Stromal cell of bone marrow (primary cell): ENCODE data around the gene LRG1.
"Not testable (repeated sequence)": the region's sequence is repeated elsewhere in the genome, so short reads cannot be mapped to it uniquely, and the experiment has no call there.

Source experiments
- DNase-seq: peaks from one replicate; pipeline ENCODE4 v3.0.0-alpha.2; 2012; ENCODE audit warnings: low read depth

The LRG1 gene

DNA sequence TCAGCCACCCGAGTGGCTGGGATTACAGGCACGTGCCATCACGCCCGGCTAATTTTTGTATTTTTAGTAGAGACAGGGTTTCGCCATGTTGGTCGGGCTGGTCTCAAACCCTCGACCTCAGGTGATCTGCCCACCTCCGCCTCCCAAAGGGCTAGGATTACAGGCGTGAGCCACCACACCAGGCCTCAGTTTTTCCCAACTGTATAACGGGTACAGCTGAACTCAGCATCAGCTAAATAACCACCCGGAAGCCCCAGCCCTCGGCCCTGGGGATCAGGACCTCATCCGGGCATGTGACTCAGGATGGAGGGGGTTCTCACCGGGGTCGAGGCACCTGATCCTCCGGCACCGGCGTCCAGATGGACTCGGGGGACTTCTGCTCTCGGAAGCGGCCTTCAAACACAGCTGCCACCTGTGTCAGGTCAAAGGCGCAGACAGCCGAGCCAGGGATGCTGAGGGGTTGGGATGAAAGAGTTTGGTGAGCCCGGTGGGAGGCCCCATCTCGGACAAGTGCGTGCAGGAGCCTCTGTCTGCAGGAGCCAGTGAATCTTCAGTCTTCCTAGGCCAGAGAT, 10.7 kb upstream of the LRG1 start:
- no peak for DNase-seq

- DNase-seq = no peak
Measured at GRCh38 chr19:4550018-4550417, 10.2 kb upstream of the LRG1 start.

- no peak for DNase-seq
Measured at GRCh38 chr19:4548238-4548584, 8.4 kb upstream of the LRG1 start.

GRCh38 chr19:4547303-4548237, 7.7 kb upstream of the LRG1 start:
- no peak for DNase-seq

- DNase-seq = no peak
Measured at GRCh38 chr19:4543842-4544647, 4.2 kb upstream of the LRG1 start.

- DNase-seq = no peak
Measured at GRCh38 chr19:4542896-4543841, 3.3 kb upstream of the LRG1 start.

DNA sequence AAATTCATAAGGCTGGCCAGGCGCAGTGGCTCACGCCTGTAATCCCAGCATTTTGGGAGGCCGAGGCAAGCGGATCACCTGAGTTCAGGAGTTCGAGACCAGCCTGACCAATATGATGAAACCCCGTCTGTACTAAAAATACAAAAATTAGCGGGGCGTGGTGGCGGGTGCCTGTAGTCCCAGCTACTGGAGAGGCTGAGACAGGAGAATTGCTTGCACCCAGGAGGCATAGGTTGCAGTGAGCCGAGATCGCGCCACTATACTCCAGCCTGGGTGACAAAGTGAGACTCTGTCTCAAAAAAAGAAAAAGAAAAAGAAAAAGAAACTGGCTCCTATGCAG, 1.9 kb upstream of the LRG1 start:
- DNase-seq = not testable (repeated sequence)

- no peak for DNase-seq
Measured at GRCh38 chr19:4541114-4541805, 1.4 kb upstream of the LRG1 start.

- DNase-seq = no peak
Measured at GRCh38 chr19:4539169-4539692, 605 bp downstream of the LRG1 start.

GRCh38 chr19:4538601-4538954, 1.3 kb downstream of the LRG1 start:
- no peak for DNase-seq

- no peak for DNase-seq
Measured at GRCh38 chr19:4537953-4538600, 1.8 kb downstream of the LRG1 start.

DNA sequence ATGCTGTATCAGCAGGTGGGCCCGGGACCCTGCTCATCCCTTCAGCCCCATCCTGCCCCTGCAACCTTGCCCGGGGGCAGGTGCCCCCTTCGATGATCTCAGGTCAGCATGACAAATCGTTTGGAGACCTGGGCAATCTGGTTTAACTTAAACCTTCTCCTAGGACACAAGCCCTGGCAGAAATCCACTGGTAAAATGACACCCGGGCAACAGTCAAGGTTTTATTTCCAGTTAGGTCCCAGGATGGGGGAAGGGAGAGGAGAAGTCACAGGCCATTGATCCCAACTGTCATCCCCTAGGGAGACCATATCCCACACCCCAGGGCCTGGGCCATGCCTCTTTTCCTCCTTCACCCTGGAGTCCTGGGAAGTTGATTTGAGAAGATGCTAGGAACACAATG, 3.0 kb downstream of the LRG1 start:
- DNase-seq = no peak

- DNase-seq = no peak
Measured at GRCh38 chr19:4534836-4535658, 4.8 kb downstream of the LRG1 start, which contains the start of gene PLIN5. Gene PLIN5 (minus strand): TSS chr19:4535224. CDS start chr19:4534074, 1,150 bp downstream.

GRCh38 chr19:4533835-4534424, 5.9 kb downstream of the LRG1 start:
- DNase-seq = no peak

DNA sequence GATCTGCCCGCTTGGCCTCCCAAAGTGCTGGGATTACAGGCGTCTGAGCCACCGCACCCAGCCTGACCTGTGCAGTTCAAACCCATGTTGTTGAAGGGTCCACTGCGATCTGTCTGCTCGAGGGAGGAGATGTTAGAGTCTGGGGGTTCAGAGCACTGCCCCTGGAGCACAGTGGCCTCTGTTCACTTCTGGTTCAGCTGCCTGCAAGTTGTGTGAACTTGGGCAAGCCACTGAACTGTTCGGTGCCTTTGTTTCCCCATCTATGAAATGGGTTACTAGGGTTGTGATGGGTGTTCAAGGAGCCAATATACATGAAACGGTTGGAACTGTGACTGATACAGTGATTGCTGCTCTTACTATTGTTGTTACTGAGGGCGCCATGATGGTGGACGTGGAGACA, 6.5 kb downstream of the LRG1 start:
- no peak for DNase-seq

DNA sequence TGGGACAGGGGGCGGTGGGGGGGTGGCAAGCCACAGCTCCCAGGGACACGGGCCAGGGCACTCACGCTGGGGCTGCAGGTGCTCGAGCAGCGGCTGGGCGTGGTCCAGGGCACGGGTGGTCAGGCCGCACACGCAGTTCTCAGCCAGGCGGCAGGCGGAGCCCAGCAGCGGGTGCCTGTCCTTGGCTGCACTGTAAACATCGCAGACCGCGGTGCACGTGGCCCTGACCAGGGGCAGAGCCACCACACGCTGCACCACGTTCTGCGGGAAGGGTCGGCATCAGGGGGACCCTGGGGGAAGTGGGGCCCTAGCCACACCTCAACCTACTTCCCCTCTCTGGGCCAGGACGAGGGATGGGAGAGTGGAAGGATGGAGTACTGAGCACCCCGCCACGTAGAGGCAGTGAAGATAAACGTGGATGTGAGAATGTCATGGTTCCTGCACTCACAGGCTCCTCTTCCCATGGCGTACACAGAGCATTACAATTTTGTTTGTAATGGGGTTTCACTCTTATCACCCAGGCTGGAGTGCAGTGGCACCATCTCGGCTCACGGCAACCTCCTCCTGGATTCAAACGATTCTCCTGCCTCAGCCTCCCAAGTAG, 8.2 kb downstream of the LRG1 start:
- DNase-seq = no peak

DNA sequence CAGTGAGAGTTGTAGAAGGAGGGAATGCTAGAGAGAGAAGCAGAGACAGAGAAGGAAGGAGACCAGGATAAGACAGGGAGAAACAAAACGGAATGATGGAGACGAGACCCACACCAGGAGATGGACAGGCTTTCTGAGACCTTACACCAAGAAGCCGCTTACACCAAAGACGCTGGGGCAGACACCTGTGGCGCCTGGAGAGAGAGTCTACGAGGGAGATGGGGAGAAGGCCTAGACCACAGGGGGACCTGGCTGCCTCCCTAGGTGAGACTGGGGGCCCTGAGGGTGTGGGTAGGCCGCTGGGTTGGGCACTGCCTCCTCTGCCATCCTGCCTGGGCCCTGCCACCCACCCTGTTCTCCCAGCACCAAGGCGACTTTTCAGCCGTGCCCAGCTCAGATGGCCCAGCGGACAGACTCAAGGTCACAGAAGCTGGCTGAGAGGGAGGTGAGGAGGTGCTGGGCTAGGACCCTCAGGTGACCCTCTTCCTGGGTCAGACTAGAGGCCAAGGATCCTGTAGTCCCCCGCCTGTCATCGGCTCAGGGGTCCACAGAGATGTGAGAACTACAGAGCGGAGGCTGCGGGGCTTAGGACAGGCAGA, 9.8 kb downstream of the LRG1 start:
- DNase-seq = no peak

- DNase-seq = no peak
Measured at GRCh38 chr19:4528843-4529242, 11.0 kb downstream of the LRG1 start.
